ENCODE measurements around the gene DAO.
"Not testable (repeated sequence)": the region's sequence is repeated elsewhere in the genome, so short reads cannot be mapped to it uniquely, and the experiment has no call there.

The DAO gene

DNA sequence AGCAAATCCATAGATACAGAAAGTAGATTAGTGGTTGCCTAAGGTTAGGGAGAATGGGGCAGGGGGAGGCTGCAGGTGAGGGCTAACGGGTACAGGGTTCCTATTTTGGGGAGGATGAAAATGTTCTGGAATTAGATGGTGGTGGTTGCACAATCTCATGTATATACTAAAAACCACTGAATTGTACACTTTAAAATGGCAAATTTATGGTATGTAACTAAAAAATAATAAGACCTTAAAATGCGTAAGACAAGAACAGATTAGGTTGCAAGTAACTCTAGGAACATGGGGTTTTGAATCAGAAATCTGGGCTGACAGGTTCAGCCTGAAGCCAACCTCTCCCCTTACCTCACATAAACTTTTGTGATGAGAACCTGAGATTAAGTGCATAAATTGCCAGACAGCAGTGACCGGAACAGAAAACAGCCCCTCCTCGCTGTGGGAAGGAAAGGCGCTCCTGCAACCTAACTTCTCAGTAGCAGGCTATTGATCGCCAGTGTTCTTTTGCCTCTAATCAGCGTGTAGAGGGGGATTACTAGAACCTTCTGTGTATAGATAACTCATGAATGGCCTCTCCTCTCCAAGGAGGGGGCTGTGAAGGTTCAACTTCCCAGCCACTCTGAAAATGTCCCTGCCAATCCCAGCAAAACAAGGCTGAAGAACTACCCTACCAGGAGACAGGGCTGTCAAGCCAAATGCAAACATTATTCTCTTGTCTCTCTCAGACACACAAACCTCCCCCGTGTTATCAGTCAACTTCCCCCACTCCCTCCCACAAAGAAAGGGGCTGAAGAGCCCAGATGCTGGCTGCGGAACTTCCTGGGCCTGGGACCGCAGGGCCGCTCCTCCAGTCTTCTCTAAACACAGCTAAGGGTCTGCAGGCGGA, 24.4 kb upstream of the DAO start:
- Histone ChIP-seq H3K27me3 (ENCODE audit: low read depth) (no peaks in the 10 kb centered on the region), H3K4me1 (peaks cover 11% of the 10 kb centered on the region), H3K4me3 (peak overlapping the region; percentile 60; the same call in 1 of the 2 replicates), H3K36me3 (replicated peaks) (no peaks in the 10 kb centered on the region; the same call in 1 of the 2 replicates), H3K9me3 (0 out of 2 replicates have a peak, but pooled peaks cover 2% of the 10 kb centered on the region)
- in situ Hi-C loops (cut with MboI; ENCODE audit: low sequenced_read_pairs): no loop called here
- no peak for DNase-seq (ENCODE audit: low spot score in 2 of 2)

DNA sequence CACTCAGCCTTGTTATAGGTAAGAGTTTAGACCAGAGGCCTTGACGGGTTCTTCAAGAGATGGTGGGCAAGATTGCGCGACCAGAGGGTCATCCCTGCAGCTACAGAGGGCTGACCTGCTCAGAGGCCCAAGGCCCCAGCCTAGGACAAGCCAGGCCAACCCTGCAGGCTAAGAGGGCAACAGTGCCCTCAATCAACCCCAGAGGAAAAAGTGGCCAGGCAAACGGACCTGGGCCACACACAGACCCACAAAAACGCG, 23.8 kb upstream of the DAO start:
- no peaks in the 10 kb centered on the region for H3K27me3 ChIP-seq (ENCODE audit: low read depth)
- H3K4me1 ChIP-seq: peaks cover 11% of the 10 kb centered on the region
- H3K9me3 ChIP-seq: 0 out of 2 replicates have a peak, but pooled peaks cover 2% of the 10 kb centered on the region
- in situ Hi-C loops (cut with MboI; ENCODE audit: low sequenced_read_pairs): no loop called here
- no peak for DNase-seq (ENCODE audit: low spot score in 2 of 2)
- H3K4me3 ChIP-seq: peak overlapping the region; percentile 60
- no peaks in the 10 kb centered on the region; the same call in 1 of the 2 replicates for H3K36me3 ChIP-seq (replicated peaks)

DNA sequence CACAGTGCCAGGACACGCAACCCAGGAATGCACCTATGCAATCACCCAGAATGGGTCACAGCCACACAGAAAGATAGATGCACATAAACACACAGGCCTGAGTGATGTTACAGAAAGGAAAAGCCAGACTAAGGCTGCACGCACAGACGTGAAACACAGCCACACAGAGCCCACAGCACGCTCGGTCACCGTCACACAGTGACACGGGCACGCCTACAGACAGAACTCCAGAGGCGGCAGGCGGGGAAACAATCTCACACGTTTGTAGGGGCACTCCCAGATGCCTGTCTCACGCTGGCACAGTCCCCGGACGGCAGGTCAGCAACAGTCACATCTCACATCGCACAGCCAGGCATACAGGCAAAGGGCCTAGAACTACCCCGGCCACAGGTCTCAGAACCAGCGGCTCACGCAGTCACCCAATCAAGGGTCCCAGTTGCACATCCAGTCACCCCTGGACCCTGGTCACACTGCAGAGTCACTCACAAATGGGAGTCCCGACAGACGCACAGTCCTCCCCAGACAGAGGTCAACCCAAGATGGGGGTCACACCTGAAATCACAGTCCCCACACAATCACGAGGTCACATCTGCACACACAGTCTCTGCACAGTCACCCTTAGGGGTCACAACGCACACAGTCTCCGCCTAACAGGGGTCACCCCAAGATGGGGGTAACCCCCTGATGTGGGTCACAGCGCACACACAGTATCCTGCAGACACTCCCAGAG, 23.3 kb upstream of the DAO start:
- Histone ChIP-seq H3K4me1 (peaks cover 11% of the 10 kb centered on the region), H3K9me3 (0 out of 2 replicates have a peak, but pooled peaks cover 2% of the 10 kb centered on the region), H3K4me3 (peak overlapping the region; percentile 60), H3K27me3 (ENCODE audit: low read depth) (no peaks in the 10 kb centered on the region), H3K36me3 (replicated peaks) (no peaks in the 10 kb centered on the region; the same call in 1 of the 2 replicates)
- in situ Hi-C loops (cut with MboI; ENCODE audit: low sequenced_read_pairs): no loop called here
- DNase-seq (ENCODE audit: low spot score in 2 of 2): peak in 1 of 2 experiments; percentile 55

DNA sequence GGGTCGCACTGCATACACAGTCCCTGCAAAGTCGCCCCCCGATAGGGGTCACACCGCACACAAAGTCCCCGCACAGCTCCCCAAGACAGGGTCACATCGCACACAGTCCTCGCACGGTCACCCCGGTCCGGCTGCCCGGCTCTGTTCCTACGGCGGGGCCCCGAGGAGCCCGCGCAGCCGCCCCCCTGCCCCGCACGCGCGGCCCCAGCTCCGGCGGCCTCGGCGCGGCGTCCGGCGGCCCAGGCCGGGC, 22.8 kb upstream of the DAO start:
- no peaks in the 10 kb centered on the region for H3K27me3 ChIP-seq (ENCODE audit: low read depth)
- in situ Hi-C loops (cut with MboI; ENCODE audit: low sequenced_read_pairs): no loop called here
- no peak for DNase-seq (ENCODE audit: low spot score in 2 of 2)
- peak overlapping the region; percentile 60 for H3K4me3 ChIP-seq
- peaks cover 11% of the 10 kb centered on the region for H3K4me1 ChIP-seq
- no peaks in the 10 kb centered on the region; the same call in 1 of the 2 replicates for H3K36me3 ChIP-seq (replicated peaks)
- H3K9me3 ChIP-seq: 0 out of 2 replicates have a peak, but pooled peaks cover 2% of the 10 kb centered on the region

DNA sequence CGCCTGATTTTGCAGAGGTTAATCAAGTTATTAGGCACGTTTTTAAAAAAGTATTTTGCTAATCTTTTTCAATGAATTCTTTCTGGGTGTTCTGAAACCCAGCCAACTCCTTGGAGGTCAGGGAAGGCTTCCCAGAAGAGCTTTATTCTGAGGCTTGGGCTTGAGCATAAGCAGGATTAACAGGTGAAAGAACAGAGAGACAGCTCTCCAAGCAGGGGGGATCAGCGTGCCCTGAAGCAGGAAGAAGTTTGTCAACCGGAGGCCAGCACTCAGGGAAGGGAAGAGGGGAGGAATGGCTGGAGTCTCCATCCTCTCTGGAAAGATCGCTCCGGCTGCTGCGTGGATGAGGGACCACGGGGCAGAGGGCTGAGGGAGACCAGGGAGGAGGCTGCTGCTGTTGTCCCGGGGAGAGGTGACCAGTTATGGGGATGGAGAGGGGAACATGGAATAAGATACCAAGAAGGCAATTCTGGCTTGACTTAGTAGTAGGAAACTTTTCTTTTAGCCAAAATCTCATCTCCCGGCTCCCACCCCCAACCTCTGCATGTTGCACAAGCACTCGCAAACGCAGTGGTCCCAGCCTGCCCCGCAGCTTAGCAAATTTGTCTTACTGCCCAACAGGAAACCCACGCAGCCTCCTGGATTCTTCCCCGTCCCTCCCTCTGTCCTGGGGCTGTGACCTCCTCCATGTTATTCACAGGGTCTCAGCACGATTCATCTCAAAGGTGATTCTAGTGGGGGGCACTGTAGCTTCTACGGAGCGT, 21.4 kb upstream of the DAO start:
- Histone ChIP-seq H3K4me3 (peak overlapping the region; percentile 41), H3K9me3 (0 out of 2 replicates have a peak, but pooled peaks cover 2% of the 10 kb centered on the region), H3K4me1 (peaks cover 11% of the 10 kb centered on the region), H3K36me3 (replicated peaks) (no peaks in the 10 kb centered on the region), H3K27me3 (ENCODE audit: low read depth) (no peaks in the 10 kb centered on the region)
- in situ Hi-C loops (cut with MboI; ENCODE audit: low sequenced_read_pairs): no loop called here
- DNase-seq (ENCODE audit: low spot score in 2 of 2): no peak

DNA sequence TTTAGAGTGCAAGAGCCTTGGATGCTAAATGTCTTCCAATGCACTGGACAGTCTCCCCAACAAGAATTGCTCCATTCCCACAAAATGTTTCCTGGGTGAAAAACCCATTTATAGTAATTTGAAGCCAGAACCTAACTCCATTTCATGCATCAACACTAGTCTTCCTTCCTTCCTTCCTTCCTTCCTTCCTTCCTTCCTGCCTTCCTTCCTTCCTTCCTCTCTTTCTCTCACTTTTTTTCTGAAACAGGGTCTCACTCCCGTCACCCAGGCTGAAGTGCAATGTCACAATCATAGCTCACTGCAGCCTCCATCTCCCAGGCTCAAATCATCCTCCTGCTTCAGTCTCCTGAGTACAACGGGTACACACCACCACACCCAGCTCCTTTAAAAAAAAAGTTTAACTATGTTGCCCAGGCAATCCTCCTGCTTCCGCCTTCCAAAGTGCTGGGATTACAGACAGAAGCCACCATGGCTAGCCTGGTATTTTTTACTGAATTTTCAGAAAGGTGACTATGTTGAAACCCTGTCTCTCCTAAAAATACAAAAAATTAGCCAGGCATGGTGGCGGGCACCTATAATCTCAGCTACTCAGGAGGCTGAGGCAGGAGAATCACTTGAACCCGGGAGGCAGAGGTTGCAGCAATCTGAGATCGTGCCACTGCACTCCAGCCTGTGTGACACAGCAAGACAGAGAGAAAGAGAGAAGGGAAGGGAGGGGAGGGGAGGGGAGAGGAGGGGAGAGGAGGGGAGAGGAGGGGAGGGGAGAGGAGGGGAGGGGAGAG, 20.6 kb upstream of the DAO start:
- H3K9me3 ChIP-seq; DNase-seq (ENCODE audit: low spot score in 2 of 2); H3K36me3 ChIP-seq (replicated peaks); H3K27me3 ChIP-seq (ENCODE audit: low read depth); in situ Hi-C loops (cut with MboI; ENCODE audit: low sequenced_read_pairs); H3K4me3 ChIP-seq: not testable (repeated sequence)
- H3K4me1 ChIP-seq: peaks cover 11% of the 10 kb centered on the region

DNA sequence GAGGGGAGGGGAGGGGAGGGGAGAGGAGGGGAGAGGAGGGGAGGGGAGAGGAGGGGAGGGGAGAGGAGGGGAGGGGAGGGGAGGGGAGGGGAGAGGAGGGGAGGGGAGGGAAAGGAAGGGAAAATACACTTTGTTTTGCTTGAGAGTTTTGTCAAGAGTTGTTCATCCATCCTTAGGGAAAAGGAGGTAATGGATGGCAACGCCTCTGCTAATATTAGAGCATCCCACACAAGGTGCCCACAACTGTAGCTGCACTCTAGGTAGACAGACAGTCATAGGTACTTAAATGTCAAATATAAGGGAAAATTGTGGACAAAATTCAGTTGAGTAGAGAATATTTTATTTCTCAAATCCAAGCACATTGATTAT, 20.0 kb upstream of the DAO start:
- in situ Hi-C loops (cut with MboI; ENCODE audit: low sequenced_read_pairs): no loop called here
- DNase-seq (ENCODE audit: low spot score in 2 of 2): no peak

DNA sequence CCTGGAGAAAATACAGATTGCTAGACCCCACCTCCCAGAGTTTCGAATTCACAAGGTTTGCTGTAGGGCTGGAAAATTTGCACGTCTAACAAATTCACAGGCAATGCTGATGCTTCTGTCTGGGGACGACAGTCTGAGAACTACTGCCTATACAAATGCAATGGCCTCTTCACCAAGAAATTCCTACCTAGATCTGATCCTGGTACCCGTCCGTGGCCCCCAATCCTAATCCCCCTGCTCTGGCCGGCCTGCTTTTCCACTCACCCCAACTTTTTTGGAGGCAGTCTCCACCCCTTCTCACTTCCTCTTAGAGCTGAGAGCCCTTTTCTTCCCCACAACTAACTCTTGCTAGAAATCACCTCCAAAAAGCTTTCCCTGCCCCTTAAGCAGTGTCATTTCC, 19.4 kb upstream of the DAO start:
- Histone ChIP-seq H3K36me3 (replicated peaks) (no peaks in the 10 kb centered on the region), H3K4me3 (no peak overlapping the region), H3K27me3 (ENCODE audit: low read depth) (no peaks in the 10 kb centered on the region), H3K9me3 (no peaks in the 10 kb centered on the region), H3K4me1 (peaks cover 11% of the 10 kb centered on the region)
- in situ Hi-C loops (cut with MboI; ENCODE audit: low sequenced_read_pairs): no loop called here
- no peak for DNase-seq (ENCODE audit: low spot score in 2 of 2)

More for the DNA sequence above, 20.0 kb upstream of the DAO start:
- Histone ChIP-seq H3K36me3 (replicated peaks) (no peaks in the 10 kb centered on the region), H3K4me1 (peaks cover 11% of the 10 kb centered on the region), H3K9me3 (0 out of 2 replicates have a peak, but pooled peaks cover 2% of the 10 kb centered on the region), H3K27me3 (ENCODE audit: low read depth) (no peaks in the 10 kb centered on the region), H3K4me3 (no peak overlapping the region)

DNA sequence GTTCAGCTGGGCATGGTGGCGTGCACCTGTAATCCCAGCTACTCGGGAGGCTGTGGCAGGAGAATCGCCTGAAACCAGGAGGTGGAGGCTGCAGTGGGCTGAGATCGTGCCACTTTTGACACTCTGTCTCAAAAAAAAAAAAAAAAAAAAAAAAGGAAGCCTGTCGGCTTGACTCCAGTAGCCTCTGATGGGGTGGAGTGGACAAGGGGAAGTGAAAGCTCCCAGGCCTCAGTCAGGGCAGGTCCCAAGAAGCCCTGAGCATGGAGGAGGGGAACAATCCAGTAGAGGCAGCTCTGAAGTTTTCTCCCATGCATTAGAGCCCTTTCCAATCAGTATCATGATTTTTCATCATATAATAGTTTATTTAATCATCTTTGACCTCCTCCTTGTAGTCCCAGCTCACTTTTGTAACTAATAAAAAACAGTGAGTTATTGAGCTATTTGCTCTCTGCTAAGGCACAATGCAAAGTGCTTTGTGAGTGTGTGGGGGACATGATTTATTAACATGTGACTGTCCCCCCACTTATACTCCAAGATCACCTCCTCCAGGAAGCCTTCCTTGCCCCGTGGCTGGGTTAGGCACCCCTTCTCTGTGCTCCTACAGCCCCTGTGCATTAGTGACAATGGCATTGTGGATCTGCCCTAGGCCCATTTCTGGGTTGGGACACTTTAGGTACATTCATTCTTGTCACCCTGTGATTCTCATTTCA, 17.9 kb upstream of the DAO start:
- in situ Hi-C loops (cut with MboI; ENCODE audit: low sequenced_read_pairs): no loop called here
- peaks cover 7% of the 10 kb centered on the region for H3K4me1 ChIP-seq
- no peak for DNase-seq (ENCODE audit: low spot score in 2 of 2)
- no peak overlapping the region for H3K4me3 ChIP-seq
- H3K27me3 ChIP-seq (ENCODE audit: low read depth): no peaks in the 10 kb centered on the region
- H3K9me3 ChIP-seq: no peaks in the 10 kb centered on the region
- H3K36me3 ChIP-seq (replicated peaks): no peaks in the 10 kb centered on the region

DNA sequence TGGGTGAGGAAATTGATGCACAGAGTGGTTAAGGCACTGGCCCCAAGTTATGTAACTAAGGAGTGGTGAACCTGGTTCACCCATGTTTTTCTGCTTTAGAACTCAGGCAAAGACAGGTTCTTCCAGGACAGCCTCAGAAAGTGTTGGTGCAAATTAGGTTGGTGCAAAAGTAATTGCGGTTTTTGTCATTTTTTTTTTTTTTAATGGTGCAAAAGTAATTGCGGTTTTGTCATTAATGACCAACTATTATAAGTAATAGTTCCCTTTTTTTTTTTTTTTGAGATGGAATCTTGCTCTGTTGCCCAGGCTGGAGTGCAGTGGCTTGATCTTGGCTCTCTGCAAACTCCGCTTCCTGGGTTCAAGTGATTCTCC, 17.3 kb upstream of the DAO start:
- Histone ChIP-seq H3K27me3 (ENCODE audit: low read depth) (no peaks in the 10 kb centered on the region), H3K4me1 (peaks cover 7% of the 10 kb centered on the region), H3K36me3 (replicated peaks) (no peaks in the 10 kb centered on the region), H3K9me3 (no peaks in the 10 kb centered on the region), H3K4me3 (no peak overlapping the region)
- DNase-seq (ENCODE audit: low spot score in 2 of 2): no peak
- in situ Hi-C loops (cut with MboI; ENCODE audit: low sequenced_read_pairs): no loop called here

DNA sequence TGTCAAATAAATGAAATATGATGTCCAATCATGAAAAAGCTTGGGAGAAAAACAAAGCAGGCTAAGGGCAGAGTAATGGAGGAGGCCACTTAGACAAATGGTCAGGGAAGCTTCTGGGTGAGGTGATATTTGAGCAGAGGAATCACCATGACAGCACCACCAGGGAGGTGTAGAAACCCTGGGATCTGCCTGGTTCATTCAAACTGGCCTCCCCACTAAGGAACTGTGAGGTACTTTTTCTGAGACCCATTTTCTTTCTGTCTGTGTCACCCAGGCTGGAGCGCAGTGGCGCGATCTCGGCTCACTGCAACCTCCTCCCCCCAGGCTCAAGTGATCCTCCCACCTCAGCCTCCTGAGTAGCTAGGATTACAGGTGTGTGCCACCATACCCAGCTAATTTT, 14.7 kb upstream of the DAO start:
- DNase-seq (ENCODE audit: low spot score in 2 of 2): no peak
- no peaks in the 10 kb centered on the region for H3K4me1 ChIP-seq
- no peaks in the 10 kb centered on the region for H3K36me3 ChIP-seq (replicated peaks)
- no peak overlapping the region for H3K4me3 ChIP-seq
- H3K9me3 ChIP-seq: no peaks in the 10 kb centered on the region
- no peaks in the 10 kb centered on the region for H3K27me3 ChIP-seq (ENCODE audit: low read depth)
- in situ Hi-C loops (cut with MboI; ENCODE audit: low sequenced_read_pairs): no loop called here

DNA sequence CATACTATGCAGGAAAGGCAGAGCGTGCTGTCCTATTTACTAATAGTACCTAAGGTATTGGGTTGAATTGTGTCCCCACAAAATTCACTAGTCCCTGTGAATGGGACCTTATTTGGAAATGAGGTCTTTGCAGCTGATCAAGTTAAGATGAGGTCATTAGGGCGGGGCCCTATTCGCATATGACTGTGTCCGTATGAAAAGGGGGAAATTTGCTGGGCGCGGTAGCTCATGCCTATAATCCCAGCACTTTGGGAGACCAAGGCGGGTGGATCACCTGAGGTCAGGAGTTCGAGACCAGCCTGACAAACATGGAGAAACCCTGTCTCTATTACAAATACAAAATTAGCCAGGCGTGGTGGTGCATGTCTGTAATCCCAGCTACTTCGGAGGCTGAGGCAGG, 13.8 kb upstream of the DAO start:
- H3K36me3 ChIP-seq (replicated peaks); H3K27me3 ChIP-seq (ENCODE audit: low read depth); DNase-seq (ENCODE audit: low spot score in 2 of 2); H3K9me3 ChIP-seq; in situ Hi-C loops (cut with MboI; ENCODE audit: low sequenced_read_pairs); H3K4me3 ChIP-seq; H3K4me1 ChIP-seq: not testable (repeated sequence)

DNA sequence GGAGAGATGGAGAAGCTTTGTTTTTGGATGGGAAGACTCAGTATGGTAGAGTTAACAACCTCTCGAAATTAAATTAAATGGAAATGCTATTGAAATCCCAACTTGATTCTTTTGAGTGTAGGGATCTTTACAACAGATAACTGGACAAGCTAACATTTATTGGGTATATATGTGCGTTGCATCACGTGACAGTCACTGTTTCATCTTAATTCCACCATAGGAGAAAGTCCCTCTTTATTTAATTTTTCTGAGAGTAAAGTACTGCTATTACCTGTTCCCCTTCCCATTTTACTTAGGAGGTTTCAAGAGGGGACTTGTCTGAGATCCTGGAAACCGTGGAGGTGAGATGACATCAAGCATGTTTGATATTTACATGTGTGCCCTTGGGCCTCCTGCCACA, 11.1 kb upstream of the DAO start:
- Histone ChIP-seq H3K27me3 (ENCODE audit: low read depth) (no peaks in the 10 kb centered on the region), H3K4me1 (no peaks in the 10 kb centered on the region), H3K4me3 (no peak overlapping the region), H3K36me3 (replicated peaks) (no peaks in the 10 kb centered on the region), H3K9me3 (no peaks in the 10 kb centered on the region)
- no peak for DNase-seq (ENCODE audit: low spot score in 2 of 2)
- in situ Hi-C loops (cut with MboI; ENCODE audit: low sequenced_read_pairs): no loop called here
